Gastroesophageal sphincter (tissue), 3 donors: ENCODE results near the gene TMBIM4.

Experiments
- POLR2A ChIP-seq, 2 donors: fragments of 450-650 bp; IDR thresholded peaks; one replicate each; pipeline ENCODE4 v1.6.1; 2017; ENCODE audit warnings: antibody characterized with exemption in 2 of 2, mild to moderate bottlenecking in 2 of 2, moderate library complexity in 1 of 2
- POLR2AphosphoS5 ChIP-seq: sonication (generic); formaldehyde crosslinking; IDR thresholded peaks from one replicate; pipeline ENCODE4 v1.6.1; 2017; ENCODE audit warnings: antibody characterized with exemption
- TF ChIP-seq, protein P1 (sequence below), 4 experiments: fragments of 200-600 bp in 2 of 4; fragments of 450-650 bp in 2 of 4; sonication (generic) in 1 of 4; IDR thresholded peaks; one replicate each; pipeline ENCODE4 v1.5.1; 2017 to 2019; ENCODE audit warnings: antibody characterized with exemption in 4 of 4, mild to moderate bottlenecking in 2 of 4, moderate library complexity in 2 of 4

GRCh38 chr12:66144791-66145754 is 24.7 kb downstream of the TMBIM4 start:
- no peak for TF ChIP-seq POLR2A (IDR thresholded peaks at IDR 0.05)
- TF ChIP-seq, protein P1, sequence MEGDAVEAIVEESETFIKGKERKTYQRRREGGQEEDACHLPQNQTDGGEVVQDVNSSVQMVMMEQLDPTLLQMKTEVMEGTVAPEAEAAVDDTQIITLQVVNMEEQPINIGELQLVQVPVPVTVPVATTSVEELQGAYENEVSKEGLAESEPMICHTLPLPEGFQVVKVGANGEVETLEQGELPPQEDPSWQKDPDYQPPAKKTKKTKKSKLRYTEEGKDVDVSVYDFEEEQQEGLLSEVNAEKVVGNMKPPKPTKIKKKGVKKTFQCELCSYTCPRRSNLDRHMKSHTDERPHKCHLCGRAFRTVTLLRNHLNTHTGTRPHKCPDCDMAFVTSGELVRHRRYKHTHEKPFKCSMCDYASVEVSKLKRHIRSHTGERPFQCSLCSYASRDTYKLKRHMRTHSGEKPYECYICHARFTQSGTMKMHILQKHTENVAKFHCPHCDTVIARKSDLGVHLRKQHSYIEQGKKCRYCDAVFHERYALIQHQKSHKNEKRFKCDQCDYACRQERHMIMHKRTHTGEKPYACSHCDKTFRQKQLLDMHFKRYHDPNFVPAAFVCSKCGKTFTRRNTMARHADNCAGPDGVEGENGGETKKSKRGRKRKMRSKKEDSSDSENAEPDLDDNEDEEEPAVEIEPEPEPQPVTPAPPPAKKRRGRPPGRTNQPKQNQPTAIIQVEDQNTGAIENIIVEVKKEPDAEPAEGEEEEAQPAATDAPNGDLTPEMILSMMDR (IDR thresholded peaks at IDR 0.05): peak; percentile 12 to 57 (median 52)
- TF ChIP-seq POLR2AphosphoS5: peak; percentile 31
